NCI-H2081 (cell line): ENCODE results near the gene ELL2.
"Not testable (repeated sequence)": the region's sequence is repeated elsewhere in the genome, so short reads cannot be mapped to it uniquely, and the experiment has no call there.

ENCODE experiments used
- DNase-seq, 2 experiments: peaks; one replicate each; lab custom pipeline; 2025; lab: John Stamatoyannopoulos, UW

The ELL2 gene

GRCh38 chr5:95838001-95838520 is 123.6 kb downstream of the ELL2 start:
- no peak for DNase-seq

GRCh38 chr5:95837492-95837891 is 124.2 kb downstream of the ELL2 start:
- DNase-seq, result no peak

- not testable (repeated sequence) for DNase-seq
These were observed 124.7 kb downstream of the ELL2 start for GRCh38 chr5:95836971-95837370.

- DNase-seq, result no peak
These were observed 125.1 kb downstream of the ELL2 start for GRCh38 chr5:95836544-95836943.

- DNase-seq, result no peak
These were observed 125.8 kb downstream of the ELL2 start for GRCh38 chr5:95835682-95836385.
